B cell (primary cell): ENCODE data around the gene AGAP1. TPM values are rescaled to one million over a fixed set of nuclear protein-coding genes. Genes with fewer than 3 reads are reported as not detected.

Source experiments
- ATAC-seq: fragments of 200-7000 bp; cut with Tn5 transposase; one replicate; pipeline ENCODE4 v1.10.0; 2021; ENCODE audit warnings: low read depth, mild to moderate bottlenecking, moderate number of reproducible peaks, moderate library complexity
- CTCF ChIA-PET: fragments of 350-600 bp; sonication (Branson Sonifier 250); formaldehyde crosslinking; loops from one replicate; lab custom pipeline; 2021; ENCODE audit warnings: antibody characterized with exemption, inconsistent platforms; lab: Charles Lee
- POLR2A ChIA-PET: fragments of 350-600 bp; sonication (Branson Sonifier 250); formaldehyde crosslinking; loops from one replicate; lab custom pipeline; 2021; ENCODE audit warnings: antibody characterized with exemption; lab: Charles Lee
- DNase-seq: peaks from one replicate; pipeline ENCODE4 v3.0.0; 2013
- H2AFZ ChIP-seq: 2 replicates; pipeline ENCODE4 v1.6.1; 2012; ENCODE audit warnings: mild to moderate bottlenecking, low read depth, low read length; ENCODE audit not compliant: insufficient read depth, poor library complexity, severe bottlenecking
- H3K27ac ChIP-seq, 2 donors: 1 replicate in 1 of 2; 2 replicates in 1 of 2; pipeline ENCODE4 v1.5.1; 2012 to 2013; ENCODE audit warnings: low read length in 2 of 2, mild to moderate bottlenecking in 2 of 2, moderate library complexity in 1 of 2
- H3K27me3 ChIP-seq, 4 experiments: fragments of 200-600 bp in 1 of 4; sonication (generic) in 1 of 4; replicated peaks in 1 of 4; 1 replicate in 2 of 4; 2 replicates in 2 of 4; pipeline versions ENCODE4 v1.6.1 to v1.7.0; 2013 to 2016; ENCODE audit warnings: low read length in 3 of 4, mild to moderate bottlenecking in 2 of 4, mixed read lengths in 1 of 4, moderate library complexity in 1 of 4; ENCODE audit not compliant: insufficient read depth in 4 of 4, control insufficient read depth in 3 of 4; ENCODE audit errors: control extremely low read depth in 1 of 4
- H3K36me3 ChIP-seq, 2 experiments: replicated peaks in 1 of 2; 1 replicate in 1 of 2; 2 replicates in 1 of 2; pipeline versions ENCODE4 v1.6.1 to v1.7.1; 2013; ENCODE audit warnings: low read length in 1 of 2; ENCODE audit not compliant: insufficient read depth in 2 of 2, control insufficient read depth in 1 of 2; ENCODE audit errors: control extremely low read depth in 1 of 2, extremely low read depth in 1 of 2
- H3K4me1 ChIP-seq, 2 donors: fragments of 200-600 bp in 1 of 2; sonication (generic) in 1 of 2; 1 replicate in 1 of 2; 2 replicates in 1 of 2; pipeline versions ENCODE4 v1.5.1 to v1.6.1; 2013 to 2017; ENCODE audit warnings: low read length in 2 of 2; ENCODE audit not compliant: control insufficient read depth in 2 of 2, insufficient read depth in 2 of 2
- H3K4me2 ChIP-seq: replicated peaks from 2 replicates; pipeline ENCODE3; 2012; ENCODE audit warnings: mild to moderate bottlenecking, low read depth, low read length; ENCODE audit not compliant: poor library complexity, severe bottlenecking
- H3K4me3 ChIP-seq, 5 experiments: fragments of 200-600 bp in 1 of 5; sonication (generic) in 1 of 5; 1 replicate in 3 of 5; 2 replicates in 2 of 5; pipeline versions ENCODE4 v1.5.1 to v1.7.0; 2011 to 2016; ENCODE audit warnings: low read length in 4 of 5, mild to moderate bottlenecking in 4 of 5, low read depth in 2 of 5, control low read depth in 1 of 5, moderate library complexity in 1 of 5; ENCODE audit not compliant: insufficient read depth in 1 of 5; ENCODE audit errors: control extremely low read depth in 1 of 5, extremely low read depth in 1 of 5
- H3K79me2 ChIP-seq: fragments of 200-600 bp; sonication (generic); one replicate; pipeline ENCODE4 v1.6.0; 2016; ENCODE audit warnings: low read length; ENCODE audit not compliant: control insufficient read depth, insufficient read depth
- H3K9ac ChIP-seq: fragments of 200-600 bp; sonication (generic); 2 replicates; pipeline ENCODE4 v1.6.1; 2017; ENCODE audit warnings: mild to moderate bottlenecking, low read length, moderate library complexity
- H3K9me3 ChIP-seq, 3 donors: one replicate each; pipeline versions ENCODE4 v1.6.1 to v1.7.1; 2013; ENCODE audit warnings: low read length in 2 of 3; ENCODE audit not compliant: control insufficient read depth in 2 of 3, insufficient read depth in 1 of 3; ENCODE audit errors: control extremely low read depth in 1 of 3
- H4K20me1 ChIP-seq: 2 replicates; pipeline ENCODE4 v1.6.0; 2012; ENCODE audit warnings: mild to moderate bottlenecking, low read length; ENCODE audit not compliant: insufficient read depth, control insufficient read depth, poor library complexity, severe bottlenecking
- H3K27ac Mint-ChIP-seq: one replicate; pipeline ENCODE4 v1.8.0; 2021; ENCODE audit warnings: mixed read lengths
- H3K27me3 Mint-ChIP-seq: one replicate; pipeline ENCODE4 v1.8.0; 2021; ENCODE audit warnings: mixed read lengths
- H3K4me1 Mint-ChIP-seq: one replicate; pipeline ENCODE4 v1.8.0; 2021; ENCODE audit warnings: mixed read lengths
- H3K4me3 Mint-ChIP-seq: one replicate; pipeline ENCODE4 v1.8.0; 2021; ENCODE audit warnings: mixed read lengths
- H3K9me3 Mint-ChIP-seq: one replicate; pipeline ENCODE4 v1.8.0; 2022; ENCODE audit warnings: mixed read lengths; ENCODE audit not compliant: insufficient read depth
- EZH2 ChIP-seq: IDR thresholded peaks from 2 replicates; pipeline ENCODE4 v1.6.1; 2012; ENCODE audit warnings: borderline replicate concordance, low read depth, mild to moderate bottlenecking, moderate library complexity, low read length; ENCODE audit not compliant: insufficient read depth, poor library complexity, severe bottlenecking
- WGBS: methylation state at CpG from one replicate; pipeline ENCODE4 v1.1.5; 2013; ENCODE audit warnings: missing lambda C conversion rate; ENCODE audit not compliant: insufficient coverage; 5-methylcytosine and 5-hydroxymethylcytosine counted together
- intact Hi-C: fragments of 100-400 bp; cut with micrococcal nuclease; formaldehyde crosslinking; loops from one replicate; pipeline ENCODE4 v1.10.0; 2022
- polyA plus RNA-seq: library from polyadenylated mRNA; depleted of rRNA; stranded (reverse); fragments of >200 nt; gene quantifications from 2 replicates; pipeline ENCODE4 v1.2.3, GENCODE V29; 2012
- total RNA-seq, 2 donors: library from RNA; stranded (reverse); fragments of 120-200 nt in 1 of 2; gene quantifications; 1 replicate in 1 of 2; 2 replicates in 1 of 2; pipeline versions ENCODE4 v1.2.3 to v1.2.4, GENCODE V29; 2013 to 2022
- TF ChIP-seq, protein P1 (sequence below): fragments of 200-600 bp; IDR thresholded peaks from one replicate; pipeline ENCODE4 v1.8.0; 2022; ENCODE audit warnings: antibody characterized with exemption, mild to moderate bottlenecking

AGAP1 gene
- total and polyA plus RNA-seq, 2 donors (not counting 1 experiment from before 2014, with no cell fraction given) = 0.01 TPM; not detected in 1

DNA sequence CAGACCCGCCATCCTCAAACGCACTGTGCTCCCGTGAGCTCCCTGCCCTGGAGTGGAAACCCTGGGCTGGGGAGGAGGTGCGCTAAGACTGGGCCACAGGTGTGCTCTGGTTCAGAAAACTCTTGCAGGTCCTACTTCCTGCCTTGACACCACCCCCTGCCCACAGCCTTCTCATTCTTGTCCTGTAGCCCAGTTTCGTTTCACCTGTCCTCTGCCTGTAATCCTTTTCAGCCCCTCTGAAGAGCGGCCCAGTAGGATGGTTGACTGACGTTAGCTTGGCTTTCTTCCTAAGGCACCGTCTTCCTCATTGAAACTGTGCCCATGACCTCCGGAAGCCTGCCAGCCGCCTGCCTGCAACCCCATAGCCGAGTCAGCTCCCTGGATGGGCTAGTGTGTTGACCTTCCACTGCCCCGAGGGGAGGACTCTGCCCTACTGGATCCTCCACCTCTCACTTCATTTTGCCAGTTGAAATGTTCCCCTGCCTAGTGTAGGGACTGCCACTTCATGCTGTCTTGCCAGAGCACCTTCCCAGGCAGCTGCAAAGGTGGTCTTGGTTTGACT is 116.9 kb downstream of the AGAP1 start:
- DNase-seq (no peak), ATAC-seq (no peak)
- Mint-ChIP-seq H3K9me3 (peaks cover 2% of the 10 kb centered on the region), H3K4me1 (peaks cover 4% of the 10 kb centered on the region), H3K4me3 (no peak overlapping the region), H3K27ac (no peak overlapping the region), H3K27me3 (peaks cover 11% of the 10 kb centered on the region)
- POLR2A ChIA-PET = no interaction called here
- Histone ChIP-seq H3K79me2 (no peaks in the 10 kb centered on the region), H3K9ac (no peak overlapping the region), H3K9me3 (peaks cover 0 to 11% (median 0%) of the 10 kb centered on the region in 3 donors), H3K27me3 (no peaks in the 10 kb centered on the region), H3K36me3 (no peaks in the 10 kb centered on the region), H4K20me1 (no peaks in the 10 kb centered on the region), H3K4me3 (no peak overlapping the region), H3K27ac (no peak overlapping the region), H3K4me1 (no peaks in the 10 kb centered on the region), H3K4me2 (no peak overlapping the region), H2AFZ (no peak overlapping the region)
- no peak for TF ChIP-seq EZH2
- TF ChIP-seq, protein P1, sequence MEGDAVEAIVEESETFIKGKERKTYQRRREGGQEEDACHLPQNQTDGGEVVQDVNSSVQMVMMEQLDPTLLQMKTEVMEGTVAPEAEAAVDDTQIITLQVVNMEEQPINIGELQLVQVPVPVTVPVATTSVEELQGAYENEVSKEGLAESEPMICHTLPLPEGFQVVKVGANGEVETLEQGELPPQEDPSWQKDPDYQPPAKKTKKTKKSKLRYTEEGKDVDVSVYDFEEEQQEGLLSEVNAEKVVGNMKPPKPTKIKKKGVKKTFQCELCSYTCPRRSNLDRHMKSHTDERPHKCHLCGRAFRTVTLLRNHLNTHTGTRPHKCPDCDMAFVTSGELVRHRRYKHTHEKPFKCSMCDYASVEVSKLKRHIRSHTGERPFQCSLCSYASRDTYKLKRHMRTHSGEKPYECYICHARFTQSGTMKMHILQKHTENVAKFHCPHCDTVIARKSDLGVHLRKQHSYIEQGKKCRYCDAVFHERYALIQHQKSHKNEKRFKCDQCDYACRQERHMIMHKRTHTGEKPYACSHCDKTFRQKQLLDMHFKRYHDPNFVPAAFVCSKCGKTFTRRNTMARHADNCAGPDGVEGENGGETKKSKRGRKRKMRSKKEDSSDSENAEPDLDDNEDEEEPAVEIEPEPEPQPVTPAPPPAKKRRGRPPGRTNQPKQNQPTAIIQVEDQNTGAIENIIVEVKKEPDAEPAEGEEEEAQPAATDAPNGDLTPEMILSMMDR = no peak
- CTCF ChIA-PET = no interaction called here
- intact Hi-C loops = no loop called here
- WGBS = 94% methylated on average over 12 of the region's 12 CpGs

DNA sequence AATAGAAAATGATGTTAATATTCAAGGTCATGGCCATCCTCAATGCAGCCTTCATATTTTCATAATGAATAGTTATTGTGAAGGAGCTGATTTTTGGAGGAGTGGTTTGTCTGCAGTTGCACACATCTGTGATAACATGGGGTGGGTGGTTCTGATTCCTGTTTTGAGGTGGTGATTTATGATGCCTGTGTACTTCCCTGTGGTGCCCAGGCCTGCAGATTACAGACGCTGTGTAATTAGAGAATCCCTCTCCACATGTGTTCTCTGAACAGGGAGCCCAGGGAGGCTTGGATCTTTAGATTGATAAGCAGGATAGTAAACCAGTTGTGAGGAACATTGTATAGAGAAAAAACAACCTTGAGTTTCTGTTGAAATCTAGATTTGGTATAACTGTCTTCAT is 117.5 kb downstream of the AGAP1 start:
- no peak for DNase-seq
- H4K20me1 ChIP-seq = no peaks in the 10 kb centered on the region
- H3K4me1 Mint-ChIP-seq = peaks cover 4% of the 10 kb centered on the region
- peaks cover 11% of the 10 kb centered on the region for H3K27me3 Mint-ChIP-seq
- no peaks in the 10 kb centered on the region for H3K36me3 ChIP-seq
- no peak overlapping the region for H3K4me3 ChIP-seq
- H3K9ac ChIP-seq = no peak overlapping the region
- H3K4me3 Mint-ChIP-seq = no peak overlapping the region
- H3K4me2 ChIP-seq = no peak overlapping the region
- POLR2A ChIA-PET = no interaction called here
- H3K9me3 Mint-ChIP-seq = peaks cover 4% of the 10 kb centered on the region
- intact Hi-C loops = no loop called here
- TF ChIP-seq, protein P1 = no peak
- no peak for TF ChIP-seq EZH2
- CTCF ChIA-PET = no interaction called here
- H3K9me3 ChIP-seq = peaks cover 0 to 11% (median 0%) of the 10 kb centered on the region in 3 donors
- no peak overlapping the region for H3K27ac ChIP-seq
- no peaks in the 10 kb centered on the region for H3K79me2 ChIP-seq
- no peaks in the 10 kb centered on the region for H3K4me1 ChIP-seq
- no peak for ATAC-seq
- no peaks in the 10 kb centered on the region for H3K27me3 ChIP-seq
- no peak overlapping the region for H3K27ac Mint-ChIP-seq
- no peak overlapping the region for H2AFZ ChIP-seq
- WGBS = no CpG with 5 or more reads among the region's 1 CpG
